PC-9 (cell line): ENCODE results near the gene TIMP3.

ENCODE experiments used
- EZH2 ChIP-seq: fragments of 200-600 bp; sonication (generic); IDR thresholded peaks from 2 replicates; pipeline ENCODE4 v1.8.0; 2017; ENCODE audit warnings: antibody characterized with exemption, low read depth
- TF ChIP-seq, protein P1 (sequence below): fragments of 200-600 bp; sonication (generic); conservative IDR thresholded peaks from 2 replicates; pipeline ENCODE4 v1.6.1; 2017; ENCODE audit warnings: mixed run types, antibody characterized with exemption, mild to moderate bottlenecking, moderate library complexity

GRCh38 chr22:32862936-32863661, 61.6 kb downstream of the TIMP3 start:
- TF ChIP-seq, protein P1, sequence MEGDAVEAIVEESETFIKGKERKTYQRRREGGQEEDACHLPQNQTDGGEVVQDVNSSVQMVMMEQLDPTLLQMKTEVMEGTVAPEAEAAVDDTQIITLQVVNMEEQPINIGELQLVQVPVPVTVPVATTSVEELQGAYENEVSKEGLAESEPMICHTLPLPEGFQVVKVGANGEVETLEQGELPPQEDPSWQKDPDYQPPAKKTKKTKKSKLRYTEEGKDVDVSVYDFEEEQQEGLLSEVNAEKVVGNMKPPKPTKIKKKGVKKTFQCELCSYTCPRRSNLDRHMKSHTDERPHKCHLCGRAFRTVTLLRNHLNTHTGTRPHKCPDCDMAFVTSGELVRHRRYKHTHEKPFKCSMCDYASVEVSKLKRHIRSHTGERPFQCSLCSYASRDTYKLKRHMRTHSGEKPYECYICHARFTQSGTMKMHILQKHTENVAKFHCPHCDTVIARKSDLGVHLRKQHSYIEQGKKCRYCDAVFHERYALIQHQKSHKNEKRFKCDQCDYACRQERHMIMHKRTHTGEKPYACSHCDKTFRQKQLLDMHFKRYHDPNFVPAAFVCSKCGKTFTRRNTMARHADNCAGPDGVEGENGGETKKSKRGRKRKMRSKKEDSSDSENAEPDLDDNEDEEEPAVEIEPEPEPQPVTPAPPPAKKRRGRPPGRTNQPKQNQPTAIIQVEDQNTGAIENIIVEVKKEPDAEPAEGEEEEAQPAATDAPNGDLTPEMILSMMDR = no peak
- TF ChIP-seq EZH2 = no peak
